Stimulated activated CD4-positive, alpha-beta T cell treated with anti-CD3 and anti-CD28 coated beads, Interleukin-12 subunit alpha, Interleukin-12 subunit beta, amount 100 ng/mL, for 24 hours (primary cell): ENCODE data around the gene ARHGAP28.

Experiments
- DNase-seq, 2 experiments: peaks; one replicate each; pipeline ENCODE4 v3.0.0-alpha.2; 2020; ENCODE audit warnings: low read depth in 2 of 2

ARHGAP28 gene

GRCh38 chr18:6960656-6961055 lies 231.1 kb downstream of the ARHGAP28 start:
- no peak for DNase-seq

- no peak for DNase-seq
Measured at GRCh38 chr18:6961331-6961730, 231.8 kb downstream of the ARHGAP28 start.

GRCh38 chr18:6962571-6963451 lies 233.3 kb downstream of the ARHGAP28 start:
- no peak for DNase-seq

- DNase-seq, result no peak
Measured at GRCh38 chr18:6963452-6964097, 234.1 kb downstream of the ARHGAP28 start.
